HL-60 (cell line): Measurements from ENCODE around the gene ZNF490.

Experiments used
- DNase-seq, 2 experiments: peaks; one replicate each; pipeline ENCODE4 v3.0.0-alpha.2; 2010 to 2020; ENCODE audit warnings: low read depth in 1 of 2, low spot score in 1 of 2
- H3K27ac ChIP-seq: fragments of 250-450 bp; sonication (Bioruptor Pico); replicated peaks from 2 replicates; pipeline ENCODE4 v1.5.1; 2020; ENCODE audit warnings: mild to moderate bottlenecking, moderate library complexity
- H3K27me3 ChIP-seq: fragments of 250-450 bp; sonication (Bioruptor Pico); 2 replicates; pipeline ENCODE4 v1.5.1; 2021; ENCODE audit warnings: mild to moderate bottlenecking, moderate library complexity; ENCODE audit not compliant: insufficient read depth, poor library complexity, severe bottlenecking
- H3K4me3 ChIP-seq: replicated peaks from 2 replicates; pipeline ENCODE4 v1.5.1; 2011; ENCODE audit warnings: mild to moderate bottlenecking, control low read depth, low read length; ENCODE audit not compliant: insufficient read depth
- GABPA ChIP-seq: IDR thresholded peaks from 2 replicates; pipeline ENCODE4 v1.6.1; 2012; ENCODE audit warnings: low read depth
- POLR2AphosphoS5 ChIP-seq: IDR thresholded peaks from 2 replicates; pipeline ENCODE4 v1.6.1; 2012; ENCODE audit warnings: low read depth
- SPI1 ChIP-seq: IDR thresholded peaks from 2 replicates; pipeline ENCODE4 v1.6.1; 2012; ENCODE audit warnings: low read depth, mild to moderate bottlenecking, borderline replicate concordance
- TF ChIP-seq, protein P1 (sequence below): IDR thresholded peaks from 2 replicates; pipeline ENCODE4 v1.6.1; 2012; ENCODE audit warnings: low read depth; ENCODE audit not compliant: insufficient replicate concordance
- TF ChIP-seq, protein P2 (sequence below): IDR thresholded peaks from one replicate; pipeline ENCODE4 v1.5.1; 2011; ENCODE audit warnings: low read length, control low read depth, inconsistent platforms; ENCODE audit not compliant: insufficient read depth

ZNF490 gene

DNA sequence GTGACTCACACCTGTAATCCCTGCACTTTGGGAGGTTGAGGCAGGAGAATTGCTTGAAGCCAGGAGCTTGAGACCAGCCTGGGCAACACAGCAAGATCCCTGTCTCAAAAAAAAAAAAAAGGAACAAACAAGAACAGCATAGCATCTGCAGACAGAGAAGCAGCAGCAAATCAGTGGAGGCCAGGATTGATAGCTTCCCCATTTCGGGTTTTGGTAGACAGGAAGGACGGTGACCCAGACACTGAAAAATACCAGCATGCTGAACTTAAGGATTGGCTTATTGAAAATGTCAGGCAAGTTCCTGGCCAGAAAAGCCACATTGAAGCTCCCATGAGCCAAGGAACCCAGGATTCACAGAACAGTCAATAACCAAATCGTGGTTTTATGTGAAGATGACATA, 3.0 kb downstream of the ZNF490 start:
- peak in 1 of 2 experiments; percentile 7 for DNase-seq
- no peak overlapping the region for H3K4me3 ChIP-seq
- TF ChIP-seq, protein P1, sequence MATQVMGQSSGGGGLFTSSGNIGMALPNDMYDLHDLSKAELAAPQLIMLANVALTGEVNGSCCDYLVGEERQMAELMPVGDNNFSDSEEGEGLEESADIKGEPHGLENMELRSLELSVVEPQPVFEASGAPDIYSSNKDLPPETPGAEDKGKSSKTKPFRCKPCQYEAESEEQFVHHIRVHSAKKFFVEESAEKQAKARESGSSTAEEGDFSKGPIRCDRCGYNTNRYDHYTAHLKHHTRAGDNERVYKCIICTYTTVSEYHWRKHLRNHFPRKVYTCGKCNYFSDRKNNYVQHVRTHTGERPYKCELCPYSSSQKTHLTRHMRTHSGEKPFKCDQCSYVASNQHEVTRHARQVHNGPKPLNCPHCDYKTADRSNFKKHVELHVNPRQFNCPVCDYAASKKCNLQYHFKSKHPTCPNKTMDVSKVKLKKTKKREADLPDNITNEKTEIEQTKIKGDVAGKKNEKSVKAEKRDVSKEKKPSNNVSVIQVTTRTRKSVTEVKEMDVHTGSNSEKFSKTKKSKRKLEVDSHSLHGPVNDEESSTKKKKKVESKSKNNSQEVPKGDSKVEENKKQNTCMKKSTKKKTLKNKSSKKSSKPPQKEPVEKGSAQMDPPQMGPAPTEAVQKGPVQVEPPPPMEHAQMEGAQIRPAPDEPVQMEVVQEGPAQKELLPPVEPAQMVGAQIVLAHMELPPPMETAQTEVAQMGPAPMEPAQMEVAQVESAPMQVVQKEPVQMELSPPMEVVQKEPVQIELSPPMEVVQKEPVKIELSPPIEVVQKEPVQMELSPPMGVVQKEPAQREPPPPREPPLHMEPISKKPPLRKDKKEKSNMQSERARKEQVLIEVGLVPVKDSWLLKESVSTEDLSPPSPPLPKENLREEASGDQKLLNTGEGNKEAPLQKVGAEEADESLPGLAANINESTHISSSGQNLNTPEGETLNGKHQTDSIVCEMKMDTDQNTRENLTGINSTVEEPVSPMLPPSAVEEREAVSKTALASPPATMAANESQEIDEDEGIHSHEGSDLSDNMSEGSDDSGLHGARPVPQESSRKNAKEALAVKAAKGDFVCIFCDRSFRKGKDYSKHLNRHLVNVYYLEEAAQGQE, result no peak
- TF ChIP-seq SPI1, result no peak
- TF ChIP-seq POLR2AphosphoS5, result no peak
- TF ChIP-seq, protein P2, sequence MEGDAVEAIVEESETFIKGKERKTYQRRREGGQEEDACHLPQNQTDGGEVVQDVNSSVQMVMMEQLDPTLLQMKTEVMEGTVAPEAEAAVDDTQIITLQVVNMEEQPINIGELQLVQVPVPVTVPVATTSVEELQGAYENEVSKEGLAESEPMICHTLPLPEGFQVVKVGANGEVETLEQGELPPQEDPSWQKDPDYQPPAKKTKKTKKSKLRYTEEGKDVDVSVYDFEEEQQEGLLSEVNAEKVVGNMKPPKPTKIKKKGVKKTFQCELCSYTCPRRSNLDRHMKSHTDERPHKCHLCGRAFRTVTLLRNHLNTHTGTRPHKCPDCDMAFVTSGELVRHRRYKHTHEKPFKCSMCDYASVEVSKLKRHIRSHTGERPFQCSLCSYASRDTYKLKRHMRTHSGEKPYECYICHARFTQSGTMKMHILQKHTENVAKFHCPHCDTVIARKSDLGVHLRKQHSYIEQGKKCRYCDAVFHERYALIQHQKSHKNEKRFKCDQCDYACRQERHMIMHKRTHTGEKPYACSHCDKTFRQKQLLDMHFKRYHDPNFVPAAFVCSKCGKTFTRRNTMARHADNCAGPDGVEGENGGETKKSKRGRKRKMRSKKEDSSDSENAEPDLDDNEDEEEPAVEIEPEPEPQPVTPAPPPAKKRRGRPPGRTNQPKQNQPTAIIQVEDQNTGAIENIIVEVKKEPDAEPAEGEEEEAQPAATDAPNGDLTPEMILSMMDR, result no peak
- no peak for TF ChIP-seq GABPA
- no peaks in the 10 kb centered on the region for H3K27me3 ChIP-seq
- H3K27ac ChIP-seq, result no peak overlapping the region

DNA sequence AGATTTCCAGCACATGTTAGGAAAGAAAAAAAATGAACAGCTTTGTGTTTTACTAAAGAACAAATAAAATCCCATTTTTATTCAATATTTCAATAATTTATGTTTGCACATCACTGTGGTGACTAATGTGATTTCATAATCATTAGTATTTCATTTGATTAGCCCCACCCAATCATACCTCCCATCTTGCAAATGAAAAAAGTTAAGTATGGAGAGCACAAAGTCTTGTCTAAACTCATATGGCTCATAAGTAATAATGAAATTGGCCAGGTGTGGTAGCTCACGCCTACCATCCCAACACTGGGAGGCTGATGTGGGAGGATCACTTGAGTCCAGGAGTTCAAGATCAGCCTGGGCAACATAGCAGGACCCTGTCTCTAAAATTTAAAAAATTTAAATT, 3.8 kb downstream of the ZNF490 start:
- DNase-seq, result no peak
- no peak overlapping the region for H3K4me3 ChIP-seq
- TF ChIP-seq, protein P1, result no peak
- no peak for TF ChIP-seq GABPA
- no peak for TF ChIP-seq SPI1
- TF ChIP-seq, protein P2, result no peak
- TF ChIP-seq POLR2AphosphoS5, result no peak
- H3K27ac ChIP-seq, result no peak overlapping the region
- H3K27me3 ChIP-seq, result no peaks in the 10 kb centered on the region

DNA sequence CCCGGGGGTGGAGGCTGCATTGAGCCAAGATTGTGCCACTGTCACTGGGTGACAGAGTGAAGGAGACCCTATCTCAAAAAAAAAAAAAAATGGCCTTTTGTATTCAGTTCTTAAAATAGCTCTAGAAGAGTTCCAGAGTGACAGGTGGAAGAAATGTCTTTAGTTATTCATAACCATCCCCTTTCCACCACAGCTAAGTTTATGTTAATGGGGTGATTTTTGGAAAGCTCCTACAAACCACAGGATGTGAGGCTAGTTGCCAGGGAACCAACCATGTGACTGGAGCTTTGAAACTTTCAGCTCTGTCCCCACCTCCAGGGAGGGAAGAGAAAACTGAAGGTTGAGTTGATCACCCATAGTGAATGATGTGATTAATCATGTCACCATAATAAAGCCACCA, 6.9 kb downstream of the ZNF490 start:
- TF ChIP-seq GABPA (no peak), SPI1 (no peak), POLR2AphosphoS5 (no peak)
- TF ChIP-seq, protein P1, result no peak
- TF ChIP-seq, protein P2, result no peak
- Histone ChIP-seq H3K4me3 (no peak overlapping the region), H3K27me3 (no peaks in the 10 kb centered on the region), H3K27ac (no peak overlapping the region)
- DNase-seq, result no peak
